Measurements from ENCODE around the gene RAB38.

Gene RAB38

GRCh38 chr11:88169471-88169870 is 5.8 kb downstream of the RAB38 start:
- DNase-seq: no peak

- no peak for DNase-seq
Observed at GRCh38 chr11:88167853-88168252, 7.4 kb downstream of the RAB38 start.

GRCh38 chr11:88164806-88165585 is 10.2 kb downstream of the RAB38 start:
- DNase-seq: no peak

GRCh38 chr11:88164320-88164719 is 10.9 kb downstream of the RAB38 start:
- DNase-seq: no peak

- DNase-seq: no peak
Observed at GRCh38 chr11:88158081-88158480, 17.2 kb downstream of the RAB38 start.

- DNase-seq: no peak
Observed at GRCh38 chr11:88157370-88157769, 17.9 kb downstream of the RAB38 start.

GRCh38 chr11:88152381-88152780 is 22.9 kb downstream of the RAB38 start:
- DNase-seq: no peak

- no peak for DNase-seq
Observed at GRCh38 chr11:88151709-88152265, 23.5 kb downstream of the RAB38 start.

GRCh38 chr11:88146106-88146505 is 29.1 kb downstream of the RAB38 start:
- DNase-seq: no peak

- no peak for DNase-seq
Observed at GRCh38 chr11:88139865-88140264, 35.4 kb downstream of the RAB38 start.

- no peak for DNase-seq
Observed at GRCh38 chr11:88131764-88132470, 43.3 kb downstream of the RAB38 start.

- no peak for DNase-seq
Observed at GRCh38 chr11:88122956-88123355, 52.3 kb downstream of the RAB38 start.

- DNase-seq: no peak
Observed at GRCh38 chr11:88119561-88119960, 55.7 kb downstream of the RAB38 start.

- DNase-seq: no peak
Observed at GRCh38 chr11:88117281-88117858, 57.9 kb downstream of the RAB38 start.

- DNase-seq: no peak
Observed at GRCh38 chr11:88115828-88116755, 59.2 kb downstream of the RAB38 start.

- DNase-seq: no peak
Observed at GRCh38 chr11:88114486-88115045, 60.7 kb downstream of the RAB38 start.

- no peak for DNase-seq
Observed at GRCh38 chr11:88106666-88107065, 68.6 kb downstream of the RAB38 start.

GRCh38 chr11:88105951-88106350 is 69.3 kb downstream of the RAB38 start:
- DNase-seq: no peak

- DNase-seq: no peak
Observed at GRCh38 chr11:88105526-88105925, 69.7 kb downstream of the RAB38 start.

GRCh38 chr11:88104408-88104807 is 70.8 kb downstream of the RAB38 start:
- no peak for DNase-seq

GRCh38 chr11:88103337-88104206 is 71.7 kb downstream of the RAB38 start:
- DNase-seq: no peak

Measured in activated naive CD4-positive, alpha-beta T cell (primary cell).